Fibroblast of lung (primary cell): Measurements from ENCODE around the gene PATE2.

Experiments used
- EZH2 ChIP-seq: IDR thresholded peaks from 2 replicates; pipeline ENCODE4 v1.5.1; 2012; ENCODE audit warnings: low read length, control low read depth, mild to moderate bottlenecking; ENCODE audit errors: missing control alignments
- TF ChIP-seq, protein P1 (sequence below), 2 donors: IDR thresholded peaks in 1 of 2; conservative IDR thresholded peaks in 1 of 2; 1 replicate in 1 of 2; 2 replicates in 1 of 2; pipeline ENCODE4 v1.5.1; 2011 to 2012; ENCODE audit warnings: low read length in 2 of 2, control low read depth in 1 of 2, inconsistent platforms in 1 of 2, low read depth in 1 of 2, mild to moderate bottlenecking in 1 of 2

DNA sequence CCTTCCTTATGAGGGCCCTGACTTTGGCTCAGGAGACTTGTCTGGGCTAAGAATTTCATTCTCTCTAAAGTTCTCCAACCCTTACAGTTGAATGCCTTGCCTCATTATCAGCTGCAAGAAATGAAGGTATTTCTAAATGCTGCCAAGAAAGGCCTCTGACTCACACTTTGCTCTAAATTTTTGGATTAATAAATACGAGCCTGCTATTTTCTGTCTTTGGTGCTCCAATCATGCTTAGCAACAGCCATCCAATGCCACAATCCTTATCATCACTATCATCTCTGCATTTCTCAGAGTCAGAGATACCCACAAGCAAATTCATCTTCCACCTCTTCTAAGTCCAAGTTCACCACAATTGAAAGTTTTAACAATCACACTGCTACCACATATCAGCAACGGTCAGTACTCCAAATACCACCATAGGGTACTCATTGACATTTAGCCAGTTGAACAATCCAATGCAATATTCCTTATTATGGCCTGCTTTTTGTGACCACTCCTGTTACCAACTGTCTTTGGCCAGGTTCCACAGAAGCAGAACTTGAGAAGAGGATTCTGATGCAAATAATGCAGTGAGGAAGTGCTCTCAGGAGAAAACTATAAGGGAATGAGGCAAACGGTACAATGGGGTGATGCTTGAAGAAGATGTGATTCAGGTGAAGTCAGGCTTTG is 5.7 kb downstream of the PATE2 start:
- TF ChIP-seq, protein P1, sequence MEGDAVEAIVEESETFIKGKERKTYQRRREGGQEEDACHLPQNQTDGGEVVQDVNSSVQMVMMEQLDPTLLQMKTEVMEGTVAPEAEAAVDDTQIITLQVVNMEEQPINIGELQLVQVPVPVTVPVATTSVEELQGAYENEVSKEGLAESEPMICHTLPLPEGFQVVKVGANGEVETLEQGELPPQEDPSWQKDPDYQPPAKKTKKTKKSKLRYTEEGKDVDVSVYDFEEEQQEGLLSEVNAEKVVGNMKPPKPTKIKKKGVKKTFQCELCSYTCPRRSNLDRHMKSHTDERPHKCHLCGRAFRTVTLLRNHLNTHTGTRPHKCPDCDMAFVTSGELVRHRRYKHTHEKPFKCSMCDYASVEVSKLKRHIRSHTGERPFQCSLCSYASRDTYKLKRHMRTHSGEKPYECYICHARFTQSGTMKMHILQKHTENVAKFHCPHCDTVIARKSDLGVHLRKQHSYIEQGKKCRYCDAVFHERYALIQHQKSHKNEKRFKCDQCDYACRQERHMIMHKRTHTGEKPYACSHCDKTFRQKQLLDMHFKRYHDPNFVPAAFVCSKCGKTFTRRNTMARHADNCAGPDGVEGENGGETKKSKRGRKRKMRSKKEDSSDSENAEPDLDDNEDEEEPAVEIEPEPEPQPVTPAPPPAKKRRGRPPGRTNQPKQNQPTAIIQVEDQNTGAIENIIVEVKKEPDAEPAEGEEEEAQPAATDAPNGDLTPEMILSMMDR (conservative IDR thresholded peaks at IDR 0.05 in 1 of 2, IDR thresholded peaks at IDR 0.05 in 1 of 2; ENCODE audit: low read depth in 1 of 2, low read length in 2 of 2) = no peak
- no peak for TF ChIP-seq EZH2
